Activated naive CD4-positive, alpha-beta T cell treated with anti-CD3 and anti-CD28 coated beads for 36 hours (primary cell): ENCODE results near the gene METTL16. TPM values are rescaled to one million over a fixed set of nuclear protein-coding genes. Genes with fewer than 3 reads are reported as not detected.
"Not testable (repeated sequence)": the region's sequence is repeated elsewhere in the genome, so short reads cannot be mapped to it uniquely, and the experiment has no call there.

ENCODE experiments used
- CTCF ChIA-PET: fragments of 350-600 bp; sonication (Branson Sonifier 250); formaldehyde crosslinking; loops from one replicate; lab custom pipeline; 2021; ENCODE audit warnings: antibody characterized with exemption; lab: Charles Lee
- DNase-seq: peaks from one replicate; pipeline ENCODE4 v3.0.0-alpha.2; 2020
- H3K27ac Mint-ChIP-seq: one replicate; pipeline ENCODE4 v1.8.0; 2021; ENCODE audit warnings: mild to moderate bottlenecking, mixed read lengths
- H3K27me3 Mint-ChIP-seq: one replicate; pipeline ENCODE4 v1.8.0; 2021; ENCODE audit warnings: low read depth, mixed read lengths
- H3K36me3 Mint-ChIP-seq: one replicate; pipeline ENCODE4 v1.8.0; 2021; ENCODE audit warnings: low read depth, mixed read lengths
- H3K4me1 Mint-ChIP-seq: one replicate; pipeline ENCODE4 v1.8.0; 2021; ENCODE audit warnings: low read depth, mixed read lengths
- H3K4me3 Mint-ChIP-seq: one replicate; pipeline ENCODE4 v1.8.0; 2021; ENCODE audit warnings: mild to moderate bottlenecking, moderate library complexity, mixed read lengths
- H3K9me3 Mint-ChIP-seq: one replicate; pipeline ENCODE4 v1.8.0; 2021; ENCODE audit warnings: mixed read lengths
- intact Hi-C: fragments of 100-400 bp; cut with micrococcal nuclease; formaldehyde crosslinking; loops from one replicate; pipeline ENCODE4 v1.15.1; 2023
- total RNA-seq, 2 experiments: library from RNA; stranded (reverse); gene quantifications; one replicate each; pipeline ENCODE4 v1.2.3, GENCODE V29; 2021

Gene METTL16
- total RNA-seq, 2 experiments from 2014 or later: 44.8 to 45.5 TPM

DNA sequence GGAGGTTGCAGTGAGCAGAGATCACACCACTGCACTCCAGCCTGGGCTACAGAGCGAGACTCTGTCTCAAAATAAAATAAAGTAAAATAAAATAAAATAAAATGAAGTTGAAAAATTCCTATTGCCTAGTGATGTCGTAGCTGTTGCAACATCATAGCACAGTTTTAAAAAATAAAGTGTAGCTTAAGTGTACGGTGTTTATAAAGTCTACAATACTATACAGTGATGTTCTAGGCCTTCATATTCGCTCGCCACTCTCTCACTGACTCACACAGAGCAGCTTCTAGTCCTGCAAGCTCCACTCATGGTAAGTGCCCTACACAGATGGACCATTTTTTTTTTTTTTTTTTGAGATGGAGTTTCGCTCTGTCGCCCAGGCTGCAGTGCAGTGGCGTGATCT, 67.3 kb downstream of the METTL16 start:
- Mint-ChIP-seq H3K9me3 (peaks cover 4% of the 10 kb centered on the region), H3K27me3 (no peaks in the 10 kb centered on the region), H3K4me3 (no peak overlapping the region), H3K4me1 (peaks cover 7% of the 10 kb centered on the region), H3K27ac (no peak overlapping the region), H3K36me3 (peaks cover 21% of the 10 kb centered on the region)
- CTCF ChIA-PET: interaction anchor here (0.6 kb wide), 2 partner anchors 14 to 221 kb away, joined by 3 read pairs; no protein-coding TSS in a partner anchor
- no peak for DNase-seq
- intact Hi-C loops: no loop called here

DNA sequence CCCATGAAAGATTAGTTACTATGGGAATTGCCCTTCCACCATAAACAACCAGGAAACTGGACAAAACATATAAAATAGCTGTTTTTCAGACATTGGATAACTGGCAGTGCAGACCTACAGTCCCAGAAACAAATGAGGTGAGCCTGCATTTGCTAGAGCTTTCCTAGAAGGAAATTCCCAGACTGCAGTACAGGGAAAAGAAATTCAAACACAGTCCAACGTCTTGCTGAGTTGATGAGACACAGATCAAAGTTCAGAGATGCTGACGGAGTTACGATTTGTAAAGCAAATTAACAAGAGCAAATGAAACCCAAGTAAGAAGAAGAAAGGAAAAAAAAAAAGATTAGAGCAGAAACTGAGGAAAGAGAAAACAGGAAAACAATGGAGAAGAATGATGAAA, 69.5 kb downstream of the METTL16 start:
- Mint-ChIP-seq H3K4me1 (peaks cover 12% of the 10 kb centered on the region), H3K27ac (no peak overlapping the region), H3K4me3 (no peak overlapping the region), H3K27me3 (no peaks in the 10 kb centered on the region), H3K36me3 (peaks cover 31% of the 10 kb centered on the region), H3K9me3 (peaks cover 4% of the 10 kb centered on the region)
- intact Hi-C loops: no loop called here
- CTCF ChIA-PET: interaction anchor here (0.6 to 1.0 kb wide), 2 partner anchors 10 to 87 kb away, joined by 5 read pairs; no protein-coding TSS in a partner anchor
- DNase-seq: no peak

DNA sequence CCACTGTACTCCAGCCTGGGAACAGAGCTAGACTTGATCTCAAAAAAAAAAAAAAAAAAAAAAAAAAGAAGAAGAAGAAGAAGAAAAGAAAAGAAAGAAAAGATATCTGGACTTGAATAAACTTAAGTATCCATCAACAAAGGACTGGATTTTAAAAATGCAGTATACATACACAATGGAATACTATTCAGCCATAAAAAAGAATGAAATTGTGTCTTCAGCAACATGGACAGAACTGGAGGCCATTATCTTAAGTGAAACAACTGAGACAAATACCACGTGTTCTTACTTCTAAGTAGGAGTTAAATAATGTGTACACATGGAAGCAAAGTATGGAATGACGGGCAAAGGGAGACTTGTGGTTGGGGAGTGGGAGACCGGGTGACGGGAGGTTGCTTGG, 70.8 kb downstream of the METTL16 start:
- Mint-ChIP-seq H3K4me3 (no peak overlapping the region), H3K9me3 (peaks cover under 1% of the 10 kb centered on the region), H3K4me1 (peaks cover 12% of the 10 kb centered on the region), H3K27ac (no peak overlapping the region), H3K27me3 (no peaks in the 10 kb centered on the region), H3K36me3 (peaks cover 33% of the 10 kb centered on the region)
- CTCF ChIA-PET: interaction anchor here (0.8 to 1.1 kb wide), 2 partner anchors 25 to 59 kb away, joined by 3 to 4 read pairs; no protein-coding TSS in a partner anchor
- intact Hi-C loops: no loop called here
- no peak for DNase-seq

DNA sequence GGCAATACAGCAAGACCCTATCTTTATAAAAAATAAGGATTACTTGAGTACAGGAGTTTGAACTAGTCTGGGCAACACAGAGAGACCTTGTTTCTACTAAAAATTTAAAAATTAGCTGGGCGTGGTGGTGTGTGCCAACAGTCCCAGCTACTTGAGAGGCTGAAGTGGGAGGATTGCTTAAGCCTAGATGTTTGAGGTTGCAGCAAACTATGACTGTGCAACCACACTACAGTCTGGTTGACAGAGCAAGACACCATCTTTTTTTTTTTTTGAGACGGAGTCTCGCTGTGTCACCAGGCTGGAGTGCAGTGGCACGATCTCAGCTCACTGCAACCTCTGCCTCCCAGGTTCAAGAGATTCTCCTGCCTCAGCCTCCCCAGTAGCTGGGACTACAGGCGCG, 71.7 kb downstream of the METTL16 start:
- H3K4me3 Mint-ChIP-seq, H3K9me3 Mint-ChIP-seq, H3K27ac Mint-ChIP-seq, intact Hi-C loops, DNase-seq, H3K27me3 Mint-ChIP-seq: not testable (repeated sequence)
- Mint-ChIP-seq H3K36me3 (peaks cover 33% of the 10 kb centered on the region), H3K4me1 (peaks cover 12% of the 10 kb centered on the region)
- CTCF ChIA-PET: interaction anchor here (0.7 to 0.8 kb wide), 2 partner anchors 58 to 125 kb away, joined by 3 read pairs; no protein-coding TSS in a partner anchor

DNA sequence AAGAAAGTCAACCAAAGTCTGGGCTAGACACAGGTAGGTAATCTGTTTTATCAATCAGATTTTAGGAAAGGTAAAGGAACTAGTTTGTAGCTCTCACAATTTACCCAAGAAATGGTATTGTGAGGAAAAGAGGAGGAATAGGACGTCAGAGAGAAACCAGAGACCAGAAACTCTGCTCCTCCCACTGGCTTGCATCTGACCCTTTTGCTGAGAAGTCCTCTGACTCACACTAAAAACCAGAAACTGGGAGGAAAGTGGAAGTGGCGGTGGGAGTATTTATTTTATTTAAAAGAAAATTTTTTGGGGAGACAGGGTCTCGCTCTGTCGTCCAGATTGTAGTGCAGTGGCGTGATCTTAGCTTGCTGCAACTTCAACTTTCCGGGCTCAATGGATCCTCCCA, 72.9 kb downstream of the METTL16 start:
- Mint-ChIP-seq H3K4me1 (peaks cover 12% of the 10 kb centered on the region), H3K4me3 (no peak overlapping the region), H3K36me3 (peaks cover 33% of the 10 kb centered on the region), H3K27ac (peak overlapping the region; percentile 41), H3K9me3 (no peaks in the 10 kb centered on the region), H3K27me3 (no peaks in the 10 kb centered on the region)
- intact Hi-C loops: no loop called here
- DNase-seq: no peak
- CTCF ChIA-PET: interaction anchor here (1.1 to 3.4 kb wide), 2 partner anchors 56 to 86 kb away, joined by 3 to 13 read pairs; no protein-coding TSS in a partner anchor

DNA sequence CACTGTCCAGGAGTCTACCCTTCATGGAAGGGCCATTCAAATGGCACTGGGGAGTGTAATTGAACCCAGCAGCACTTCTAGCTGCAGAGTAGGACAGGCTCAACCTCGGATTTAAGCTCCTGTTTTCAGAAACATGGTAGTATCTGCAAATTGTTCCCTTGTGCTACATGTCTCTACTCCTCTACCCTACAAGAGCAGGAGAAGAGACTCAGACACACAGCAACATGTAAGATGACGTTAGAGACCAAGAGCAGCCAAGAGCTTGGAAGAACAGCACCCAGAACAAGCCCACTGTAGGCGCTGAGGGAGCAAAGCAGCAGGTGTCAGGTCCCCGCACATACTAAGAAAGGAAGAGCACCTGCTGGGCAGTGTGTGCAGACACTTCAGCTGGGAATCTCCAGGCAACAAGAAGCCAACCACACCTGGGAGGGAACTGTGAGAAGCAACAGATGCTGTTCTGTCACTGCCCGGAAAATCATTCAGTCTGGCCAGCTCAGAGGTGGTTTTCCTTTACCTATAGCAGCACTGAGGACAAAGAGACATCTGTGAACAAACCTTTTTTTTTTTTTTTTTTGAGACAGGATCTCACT, 75.3 kb downstream of the METTL16 start:
- peaks cover 4% of the 10 kb centered on the region for H3K4me1 Mint-ChIP-seq
- peaks cover 34% of the 10 kb centered on the region for H3K36me3 Mint-ChIP-seq
- H3K9me3 Mint-ChIP-seq: no peaks in the 10 kb centered on the region
- H3K27ac Mint-ChIP-seq: no peak overlapping the region
- intact Hi-C loops: no loop called here
- H3K4me3 Mint-ChIP-seq: no peak overlapping the region
- no peak for DNase-seq
- CTCF ChIA-PET: interaction anchor here (0.6 to 3.4 kb wide), 4 partner anchors 12 to 122 kb away, joined by 3 to 13 read pairs (median 4); no protein-coding TSS in a partner anchor
- no peaks in the 10 kb centered on the region for H3K27me3 Mint-ChIP-seq

DNA sequence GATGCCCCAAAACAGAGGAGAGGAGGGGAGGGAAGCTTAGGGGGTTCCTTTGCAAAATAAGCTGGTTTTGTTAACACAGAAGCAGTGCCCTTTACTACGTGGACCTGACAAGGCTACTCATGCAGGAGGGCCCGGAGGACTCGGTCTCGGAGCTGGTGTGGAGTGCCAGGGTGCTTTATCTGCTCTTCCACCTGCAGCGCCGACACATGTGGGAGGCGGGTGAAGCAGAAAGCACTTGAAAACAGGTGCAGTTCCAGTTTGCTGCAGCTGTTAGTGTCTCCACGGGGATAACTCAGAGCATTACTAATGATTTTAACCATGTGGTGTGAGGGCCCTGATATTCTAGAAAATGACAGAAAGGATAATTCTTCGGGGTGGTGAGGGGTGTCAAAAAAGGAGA, 75.8 kb downstream of the METTL16 start:
- no peak for DNase-seq
- Mint-ChIP-seq H3K9me3 (no peaks in the 10 kb centered on the region), H3K4me3 (no peak overlapping the region), H3K4me1 (peaks cover 4% of the 10 kb centered on the region), H3K36me3 (peaks cover 29% of the 10 kb centered on the region), H3K27me3 (no peaks in the 10 kb centered on the region), H3K27ac (no peak overlapping the region)
- CTCF ChIA-PET: interaction anchor here (0.6 to 3.4 kb wide), 2 partner anchors 53 to 121 kb away, joined by 4 to 13 read pairs; no protein-coding TSS in a partner anchor
- intact Hi-C loops: no loop called here

DNA sequence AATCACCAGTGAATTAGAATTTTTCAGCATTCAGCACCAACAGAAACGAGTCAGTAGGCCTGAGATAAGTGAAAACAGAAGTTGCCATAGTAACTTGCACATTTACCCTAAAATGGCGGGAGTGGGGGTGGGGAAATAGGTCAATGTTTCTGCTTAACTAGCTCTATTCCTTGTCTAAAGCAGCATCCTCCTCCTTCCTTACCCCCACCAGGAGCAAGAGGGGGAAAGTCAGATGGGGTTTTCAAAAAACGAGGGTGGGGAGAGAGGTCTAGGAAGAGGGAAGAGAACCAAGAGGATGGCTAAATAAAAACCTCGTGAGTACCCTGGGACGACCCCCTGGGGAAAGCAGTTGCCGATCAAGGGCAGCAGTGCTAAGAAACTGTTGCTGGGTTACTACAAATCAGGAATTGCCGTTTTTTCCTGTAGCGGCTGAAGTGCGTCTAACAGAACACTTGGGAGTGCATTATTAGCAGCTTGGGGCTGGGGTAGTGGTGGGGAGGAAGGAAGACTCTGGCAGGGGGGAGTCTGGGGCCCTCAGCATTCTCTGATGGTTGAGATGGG, 76.4 kb downstream of the METTL16 start:
- intact Hi-C loops: no loop called here
- peaks cover 29% of the 10 kb centered on the region for H3K36me3 Mint-ChIP-seq
- CTCF ChIA-PET: interaction anchor here (3.4 kb wide), 1 partner anchor 52 kb away, joined by 13 read pairs; no protein-coding TSS in a partner anchor
- H3K4me3 Mint-ChIP-seq: no peak overlapping the region
- H3K9me3 Mint-ChIP-seq: no peaks in the 10 kb centered on the region
- H3K27me3 Mint-ChIP-seq: no peaks in the 10 kb centered on the region
- DNase-seq: no peak
- peaks cover 4% of the 10 kb centered on the region for H3K4me1 Mint-ChIP-seq
- H3K27ac Mint-ChIP-seq: no peak overlapping the region

DNA sequence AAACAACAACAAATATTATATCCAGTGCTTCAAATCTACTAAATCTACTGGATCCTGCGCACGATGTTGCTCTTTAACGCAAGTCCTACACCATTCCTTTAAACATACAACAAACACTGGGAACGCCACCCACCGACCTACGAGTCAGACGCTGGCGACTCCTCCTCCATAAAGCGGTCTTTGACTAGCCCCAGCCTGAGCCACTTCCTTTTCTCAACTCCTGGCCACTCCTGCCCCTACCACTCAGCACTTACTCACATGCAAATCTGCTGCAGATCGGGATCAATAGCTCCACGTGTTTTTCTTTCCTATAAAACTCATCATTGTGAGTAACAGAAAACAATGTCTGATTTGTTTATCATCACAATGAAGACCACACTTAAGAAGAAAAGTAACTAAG, 78.0 kb downstream of the METTL16 start:
- Mint-ChIP-seq H3K36me3 (peaks cover 23% of the 10 kb centered on the region), H3K4me3 (no peak overlapping the region), H3K4me1 (peaks cover 3% of the 10 kb centered on the region), H3K27ac (peak overlapping the region; percentile 5), H3K27me3 (no peaks in the 10 kb centered on the region), H3K9me3 (no peaks in the 10 kb centered on the region)
- intact Hi-C loops: no loop called here
- CTCF ChIA-PET: interaction anchor here (1.2 kb wide), 1 partner anchor 18 kb away, joined by 5 read pairs; no protein-coding TSS in a partner anchor
- DNase-seq: no peak

DNA sequence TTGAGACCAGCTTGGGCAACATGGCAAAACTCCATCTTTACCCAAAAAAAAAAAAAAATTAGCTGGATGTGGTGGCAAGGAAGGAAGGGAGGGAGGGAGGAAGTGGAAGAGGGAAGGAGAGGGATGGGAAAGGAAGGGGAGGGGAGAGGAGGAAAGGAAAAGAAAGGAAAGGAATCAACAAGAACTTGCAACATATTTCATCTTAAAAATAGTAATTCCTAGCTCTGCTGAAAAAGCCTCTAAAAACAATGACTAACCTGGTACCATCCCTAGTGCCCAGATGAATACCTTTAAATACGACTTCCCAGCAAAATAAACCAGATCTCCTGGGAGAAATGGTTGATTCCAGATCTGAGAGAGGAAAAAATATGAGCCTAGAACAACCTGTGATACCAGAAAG, 83.8 kb downstream of the METTL16 start:
- intact Hi-C loops: no loop called here
- CTCF ChIA-PET: interaction anchor here (1.4 kb wide), 1 partner anchor 12 kb away, joined by 6 read pairs; no protein-coding TSS in a partner anchor
- H3K27ac Mint-ChIP-seq: no peak overlapping the region
- H3K4me3 Mint-ChIP-seq: no peak overlapping the region
- no peaks in the 10 kb centered on the region for H3K9me3 Mint-ChIP-seq
- no peak for DNase-seq
- H3K4me1 Mint-ChIP-seq: no peaks in the 10 kb centered on the region
- H3K27me3 Mint-ChIP-seq: no peaks in the 10 kb centered on the region
- H3K36me3 Mint-ChIP-seq: peaks cover 9% of the 10 kb centered on the region

DNA sequence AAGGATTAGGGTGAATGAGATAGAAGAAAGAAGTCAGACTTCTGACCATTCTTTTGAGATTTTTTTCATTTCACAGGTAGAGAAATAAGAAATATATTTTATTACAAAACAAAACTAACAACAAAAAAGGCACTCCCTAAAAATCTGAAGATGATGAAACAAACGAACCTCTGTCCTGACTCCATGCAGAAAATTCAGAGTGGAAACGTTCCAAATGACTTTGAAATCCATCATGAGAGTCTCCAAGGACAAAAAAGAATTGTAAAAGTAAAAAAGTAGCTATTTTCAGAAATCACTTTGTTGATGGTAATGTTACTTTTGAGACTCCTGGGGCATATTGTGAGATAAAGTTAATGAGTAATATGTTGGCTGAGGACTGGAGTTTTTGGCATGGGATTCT, 84.5 kb downstream of the METTL16 start:
- intact Hi-C loops: no loop called here
- Mint-ChIP-seq H3K27me3 (no peaks in the 10 kb centered on the region), H3K27ac (no peak overlapping the region), H3K36me3 (peaks cover 6% of the 10 kb centered on the region), H3K4me1 (no peaks in the 10 kb centered on the region), H3K9me3 (no peaks in the 10 kb centered on the region), H3K4me3 (no peak overlapping the region)
- no peak for DNase-seq
- CTCF ChIA-PET: interaction anchor here (1.4 kb wide), 1 partner anchor 11 kb away, joined by 6 read pairs; no protein-coding TSS in a partner anchor

DNA sequence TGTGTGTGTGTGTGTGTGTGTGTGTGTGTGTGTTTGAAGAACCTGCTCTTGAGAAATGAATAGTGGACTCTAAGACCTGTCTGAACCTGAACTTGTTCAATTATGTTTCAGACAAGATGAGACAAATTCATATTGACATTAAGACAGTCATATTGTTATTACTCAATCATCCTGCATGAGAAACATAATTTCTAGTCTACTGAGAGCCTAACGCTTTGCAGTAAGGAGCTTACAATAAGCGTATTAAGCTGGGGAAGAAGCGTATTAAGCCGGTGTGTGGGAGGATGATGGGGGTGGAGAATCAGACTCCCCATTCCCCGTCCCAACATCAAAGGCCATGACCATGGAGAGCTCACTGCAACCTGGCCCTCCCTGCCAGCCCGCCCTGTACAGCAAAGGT, 88.4 kb downstream of the METTL16 start:
- Mint-ChIP-seq H3K4me1 (no peaks in the 10 kb centered on the region), H3K4me3 (no peak overlapping the region), H3K36me3 (peaks cover 16% of the 10 kb centered on the region), H3K27ac (no peak overlapping the region), H3K27me3 (no peaks in the 10 kb centered on the region), H3K9me3 (no peaks in the 10 kb centered on the region)
- intact Hi-C loops: no loop called here
- no peak for DNase-seq
- CTCF ChIA-PET: interaction anchor here (0.7 to 1.1 kb wide), 2 partner anchors 41 to 129 kb away, joined by 3 to 6 read pairs; no protein-coding TSS in a partner anchor
